ENCODE measurements around the gene DMAP1. TPM values are rescaled to one million over a fixed set of nuclear protein-coding genes. Genes with fewer than 3 reads are reported as not detected.

The DMAP1 gene
- total and polyA plus RNA-seq, 2 of the 8 experiments (the other 6 are each of a cell fraction or from before 2014, with no cell fraction given) = 36.4 to 42.4 TPM

DNA sequence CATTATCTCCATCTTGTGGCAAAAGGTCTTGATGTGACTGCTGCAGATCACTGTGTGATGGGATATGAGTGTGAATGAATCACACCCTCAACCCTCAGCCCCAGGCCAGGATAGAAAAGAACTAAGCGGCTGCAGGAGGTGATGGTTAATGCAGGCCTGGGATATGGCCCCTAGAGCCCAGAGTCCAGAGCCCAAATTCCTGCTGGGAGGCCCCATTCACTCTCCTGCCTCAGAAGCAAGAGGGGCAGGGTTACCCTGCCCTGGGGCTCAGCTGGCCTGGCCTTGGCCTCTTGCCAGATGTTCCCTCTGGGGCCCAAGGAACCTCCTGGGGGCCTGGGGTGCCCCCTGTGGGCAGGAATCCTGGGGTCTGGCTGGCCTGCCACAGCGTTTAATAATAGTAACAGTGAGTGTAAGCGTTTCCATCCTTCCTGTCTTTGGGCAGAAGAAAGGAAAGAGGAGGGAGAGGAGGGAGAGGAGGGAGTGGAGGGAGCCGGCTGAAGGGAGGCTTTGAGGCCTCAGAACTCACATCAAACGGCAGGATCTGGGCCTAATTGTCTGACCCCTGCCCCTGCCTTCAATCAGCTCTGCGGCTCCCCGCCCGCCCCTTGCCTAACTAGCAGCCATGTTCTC is 26.2 kb downstream of the DMAP1 start:
- FAIRE-seq = no peak
- Histone ChIP-seq H2BK15ac (ENCODE audit: low read length) (no peak overlapping the region), H2BK20ac (ENCODE audit: low read length) (no peak overlapping the region), H3K4me3 (ENCODE audit: extremely low read depth in 1 of 4, insufficient read depth in 2 of 4, low read depth in 3 of 4, low read length in 4 of 4) (no peak overlapping the region), H3K56ac (replicated peaks; ENCODE audit: insufficient read length, low read depth, low read length) (no peak overlapping the region), H3K4me2 (ENCODE audit: insufficient read depth in 1 of 2, low read depth in 2 of 2, low read length in 2 of 2) (peak overlapping the region in 1 of 2 experiments; percentile 6; a peak in 1 of 4 replicates), H3K23ac (ENCODE audit: insufficient read length) (no peak overlapping the region), H4K8ac (ENCODE audit: extremely low read depth, insufficient read depth, low read length) (no peak overlapping the region; the same call in 1 of the 2 replicates), H3K36me3 (ENCODE audit: control insufficient read depth in 2 of 4, insufficient read depth in 4 of 4, low read length in 3 of 4) (peaks cover 0 to 5% (median 1%) of the 10 kb centered on the region in 4 experiments; a peak in 1 of 8 replicates), H4K5ac (ENCODE audit: insufficient read length, low read depth, low read length) (no peak overlapping the region), H3K9ac (replicated peaks in 1 of 4; ENCODE audit: extremely low read depth in 1 of 4, low read depth in 3 of 4, low read length in 3 of 4) (no peak overlapping the region), H2AK5ac (ENCODE audit: low read depth, low read length) (no peak overlapping the region), H3K9me3 (ENCODE audit: insufficient read depth in 2 of 2, low read depth in 1 of 2, low read length in 1 of 2) (no peaks in the 10 kb centered on the region), H3K23me2 (ENCODE audit: low read depth, low read length) (no peaks in the 10 kb centered on the region; the same call in 1 of the 2 replicates), H3K79me1 (ENCODE audit: low read depth, low read length) (no peaks in the 10 kb centered on the region), H3K4me1 (replicated peaks in 1 of 4; ENCODE audit: control insufficient read depth in 3 of 4, insufficient read depth in 4 of 4, low read length in 3 of 4) (peaks cover 0 to 26% (median 15%) of the 10 kb centered on the region in 4 experiments; a peak in 6 of 7 replicates), H4K91ac (replicated peaks; ENCODE audit: insufficient read length, low read length) (no peak overlapping the region), H3K27me3 (replicated peaks in 1 of 4; ENCODE audit: control insufficient read depth in 3 of 4, extremely low read depth in 1 of 4, insufficient read depth in 3 of 4, low read length in 3 of 4) (no peaks in the 10 kb centered on the region), H2AFZ (ENCODE audit: low read length) (no peak overlapping the region), H3K27ac (ENCODE audit: low read depth, low read length) (no peak overlapping the region), H2BK5ac (ENCODE audit: low read depth, low read length) (peak overlapping the region; percentile 75; the same call in 1 of the 2 replicates), H2BK120ac (replicated peaks; ENCODE audit: low read depth, low read length) (no peak overlapping the region), H2BK12ac (ENCODE audit: low read depth, low read length) (no peak overlapping the region), H4K20me1 (replicated peaks in 1 of 2; ENCODE audit: control insufficient read depth in 1 of 2, insufficient read depth in 2 of 2, low read length in 2 of 2) (peaks cover 0 to 3% of the 10 kb centered on the region in 2 experiments), H3K4ac (replicated peaks; ENCODE audit: insufficient read length, low read depth, low read length) (no peak overlapping the region), H3K18ac (ENCODE audit: extremely low read depth, low read length) (no peak overlapping the region; the same call in 1 of the 2 replicates), H3K14ac (ENCODE audit: insufficient read length) (no peak overlapping the region), H3K79me2 (ENCODE audit: control insufficient read depth in 1 of 2, insufficient read depth in 2 of 2, low read length in 2 of 2) (no peaks in the 10 kb centered on the region)
- WGBS, 2 experiments (ENCODE audit: extremely low coverage in 1 of 2, insufficient coverage in 1 of 2, insufficient read length in 1 of 2, insufficient replicate concordance in 2 of 2, low coverage in 1 of 2, low lambda C conversion rate in 2 of 2, missing lambda C conversion rate in 1 of 2) = 63% methylated on average over 8 of the region's 8 CpGs; no CpG with 5 or more reads in 1 of the 2 experiments
- ChIA-PET CTCF (ENCODE audit: partially characterized antibody) (interaction anchor here (0.6 to 9.5 kb wide), 27 partner anchors 9 to 413 kb away, joined by 3 to 191 read pairs (median 4); partner anchors contain the start of gene DMAP1), POLR2A (ENCODE audit: partially characterized antibody) (interaction anchor here (0.8 to 3.3 kb wide), 3 partner anchors 13 to 411 kb away, joined by 3 to 11 read pairs (median 6); no protein-coding TSS in a partner anchor)
- DNase-seq (ENCODE audit: low read depth in 1 of 2, low spot score in 2 of 2) = peak; percentile 38 to 63
- TF ChIP-seq TEAD4 (IDR thresholded peaks at IDR 0.05; ENCODE audit: low read depth, low read length) (peak; percentile 61), EP300 (IDR thresholded peaks at IDR 0.05; ENCODE audit: borderline replicate concordance in 1 of 2, low read depth in 2 of 2, low read length in 2 of 2) (no peak), ZNF274 (IDR thresholded peaks at IDR 0.05; ENCODE audit: borderline replicate concordance, extremely low read depth, low read length) (no peak), ASH2L (IDR thresholded peaks at IDR 0.05; ENCODE audit: low read length) (no peak), CHD2 (IDR thresholded peaks at IDR 0.05; ENCODE audit: low read length) (no peak), SIX5 (IDR thresholded peaks at IDR 0.05; ENCODE audit: low read depth, low read length) (no peak), MAFK (IDR thresholded peaks at IDR 0.05; ENCODE audit: low read depth, low read length) (no peak), FOSL1 (IDR thresholded peaks at IDR 0.05; ENCODE audit: insufficient read depth, low read depth, low read length) (no peak), SRF (IDR thresholded peaks at IDR 0.05; ENCODE audit: low read depth, low read length) (no peak)
- TF ChIP-seq, protein P1, sequence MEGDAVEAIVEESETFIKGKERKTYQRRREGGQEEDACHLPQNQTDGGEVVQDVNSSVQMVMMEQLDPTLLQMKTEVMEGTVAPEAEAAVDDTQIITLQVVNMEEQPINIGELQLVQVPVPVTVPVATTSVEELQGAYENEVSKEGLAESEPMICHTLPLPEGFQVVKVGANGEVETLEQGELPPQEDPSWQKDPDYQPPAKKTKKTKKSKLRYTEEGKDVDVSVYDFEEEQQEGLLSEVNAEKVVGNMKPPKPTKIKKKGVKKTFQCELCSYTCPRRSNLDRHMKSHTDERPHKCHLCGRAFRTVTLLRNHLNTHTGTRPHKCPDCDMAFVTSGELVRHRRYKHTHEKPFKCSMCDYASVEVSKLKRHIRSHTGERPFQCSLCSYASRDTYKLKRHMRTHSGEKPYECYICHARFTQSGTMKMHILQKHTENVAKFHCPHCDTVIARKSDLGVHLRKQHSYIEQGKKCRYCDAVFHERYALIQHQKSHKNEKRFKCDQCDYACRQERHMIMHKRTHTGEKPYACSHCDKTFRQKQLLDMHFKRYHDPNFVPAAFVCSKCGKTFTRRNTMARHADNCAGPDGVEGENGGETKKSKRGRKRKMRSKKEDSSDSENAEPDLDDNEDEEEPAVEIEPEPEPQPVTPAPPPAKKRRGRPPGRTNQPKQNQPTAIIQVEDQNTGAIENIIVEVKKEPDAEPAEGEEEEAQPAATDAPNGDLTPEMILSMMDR (IDR thresholded peaks at IDR 0.05; ENCODE audit: control extremely low read depth in 1 of 3, insufficient read depth in 1 of 3, low read depth in 1 of 3, low read length in 3 of 3) = peak in 2 of 3 experiments; percentile 22 to 24; a peak in 3 of 4 replicates

Measured in H1 (cell line).